ENCODE data around the gene RBMS3.

- TF ChIP-seq, protein P1, sequence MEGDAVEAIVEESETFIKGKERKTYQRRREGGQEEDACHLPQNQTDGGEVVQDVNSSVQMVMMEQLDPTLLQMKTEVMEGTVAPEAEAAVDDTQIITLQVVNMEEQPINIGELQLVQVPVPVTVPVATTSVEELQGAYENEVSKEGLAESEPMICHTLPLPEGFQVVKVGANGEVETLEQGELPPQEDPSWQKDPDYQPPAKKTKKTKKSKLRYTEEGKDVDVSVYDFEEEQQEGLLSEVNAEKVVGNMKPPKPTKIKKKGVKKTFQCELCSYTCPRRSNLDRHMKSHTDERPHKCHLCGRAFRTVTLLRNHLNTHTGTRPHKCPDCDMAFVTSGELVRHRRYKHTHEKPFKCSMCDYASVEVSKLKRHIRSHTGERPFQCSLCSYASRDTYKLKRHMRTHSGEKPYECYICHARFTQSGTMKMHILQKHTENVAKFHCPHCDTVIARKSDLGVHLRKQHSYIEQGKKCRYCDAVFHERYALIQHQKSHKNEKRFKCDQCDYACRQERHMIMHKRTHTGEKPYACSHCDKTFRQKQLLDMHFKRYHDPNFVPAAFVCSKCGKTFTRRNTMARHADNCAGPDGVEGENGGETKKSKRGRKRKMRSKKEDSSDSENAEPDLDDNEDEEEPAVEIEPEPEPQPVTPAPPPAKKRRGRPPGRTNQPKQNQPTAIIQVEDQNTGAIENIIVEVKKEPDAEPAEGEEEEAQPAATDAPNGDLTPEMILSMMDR (IDR thresholded peaks at IDR 0.05), result no peak
- no peak for TF ChIP-seq EZH2phosphoT487 (IDR thresholded peaks at IDR 0.05)
- no peak for TF ChIP-seq EZH2 (IDR thresholded peaks at IDR 0.05)
These were observed 146.6 kb downstream of the RBMS3 start for GRCh38 chr3:29427266-29428103.
